Mucosa of rectum (tissue), 2 donors: ENCODE results near the gene DISP3.

Source experiments
- H3K27ac ChIP-seq, 2 donors: one replicate each; pipeline ENCODE4 v1.7.0; 2013; ENCODE audit warnings: inconsistent platforms in 2 of 2, low read depth in 2 of 2, low read length in 2 of 2
- H3K27me3 ChIP-seq, 2 donors: one replicate each; pipeline ENCODE4 v1.7.0; 2013; ENCODE audit warnings: low read length in 2 of 2; ENCODE audit not compliant: control insufficient read depth in 2 of 2, insufficient read depth in 2 of 2
- H3K36me3 ChIP-seq, 2 donors: one replicate each; pipeline ENCODE4 v1.7.0; 2013; ENCODE audit warnings: low read length in 2 of 2; ENCODE audit not compliant: control insufficient read depth in 2 of 2, insufficient read depth in 2 of 2
- H3K4me1 ChIP-seq, 2 donors: one replicate each; pipeline ENCODE4 v1.7.0; 2013; ENCODE audit warnings: low read length in 2 of 2, mild to moderate bottlenecking in 1 of 2; ENCODE audit not compliant: control insufficient read depth in 2 of 2, insufficient read depth in 2 of 2
- H3K4me3 ChIP-seq, 2 donors: one replicate each; pipeline ENCODE4 v1.7.0; 2013; ENCODE audit warnings: low read length in 2 of 2
- H3K9ac ChIP-seq, 2 donors: one replicate each; pipeline ENCODE4 v1.7.0; 2013; ENCODE audit warnings: low read length in 2 of 2, low read depth in 1 of 2, mild to moderate bottlenecking in 1 of 2
- H3K9me3 ChIP-seq, 2 donors: one replicate each; pipeline ENCODE4 v1.7.0; 2013; ENCODE audit warnings: low read length in 2 of 2; ENCODE audit not compliant: control insufficient read depth in 2 of 2
- donor health status: healthy.
- donor health status: Normal muscosa, but diverticular disease.

The DISP3 gene

DNA sequence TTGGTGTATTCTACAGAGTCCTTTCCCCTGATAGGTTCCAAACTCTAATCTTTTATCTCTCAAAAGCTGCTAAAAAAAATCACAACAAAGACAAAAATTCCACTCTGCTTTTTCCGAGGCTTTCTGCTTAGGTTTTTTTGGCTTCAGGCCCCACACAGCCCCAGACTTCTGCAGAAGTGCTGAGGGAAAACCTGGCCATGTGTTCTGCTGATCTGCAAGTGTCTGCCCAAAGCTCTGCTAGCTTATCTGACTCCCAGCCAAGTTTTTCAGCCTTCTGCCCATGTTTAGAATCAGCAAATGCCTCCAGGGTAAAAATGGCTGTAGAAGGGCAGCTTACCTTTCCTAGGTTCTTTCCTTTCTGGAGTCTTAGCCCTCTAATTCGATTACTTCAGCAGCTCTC is 28.4 kb downstream of the DISP3 start:
- Histone ChIP-seq H3K9ac (no peak overlapping the region), H3K36me3 (no peaks in the 10 kb centered on the region), H3K27me3 (no peaks in the 10 kb centered on the region), H3K27ac (no peak overlapping the region), H3K4me1 (no peaks in the 10 kb centered on the region), H3K9me3 (peaks cover 0 to 13% of the 10 kb centered on the region in 2 donors), H3K4me3 (no peak overlapping the region)

DNA sequence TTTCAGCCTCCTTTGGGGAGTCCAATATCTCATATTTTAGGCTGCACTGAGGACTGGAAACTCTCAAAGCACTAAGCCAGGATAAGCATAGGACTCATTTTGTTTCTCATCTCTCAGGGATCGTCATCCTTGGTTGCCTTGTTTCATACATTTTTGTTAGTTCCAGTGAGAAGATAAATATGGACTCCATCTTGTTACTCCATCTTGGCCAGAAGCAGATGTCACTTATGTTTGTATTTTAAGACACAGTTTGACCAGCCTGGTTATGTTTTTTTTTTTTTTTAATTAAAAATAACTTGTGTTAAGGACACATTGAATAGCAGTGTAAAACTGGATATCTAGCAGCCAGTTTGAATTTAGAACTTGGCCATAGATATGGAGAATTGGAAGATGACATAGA is 34.7 kb downstream of the DISP3 start:
- no peak overlapping the region for H3K27ac ChIP-seq
- no peaks in the 10 kb centered on the region for H3K9me3 ChIP-seq
- no peak overlapping the region for H3K9ac ChIP-seq
- H3K4me3 ChIP-seq, result no peak overlapping the region
- no peaks in the 10 kb centered on the region for H3K36me3 ChIP-seq
- peaks cover 0 to 3% of the 10 kb centered on the region in 2 donors for H3K27me3 ChIP-seq
- H3K4me1 ChIP-seq, result no peaks in the 10 kb centered on the region

DNA sequence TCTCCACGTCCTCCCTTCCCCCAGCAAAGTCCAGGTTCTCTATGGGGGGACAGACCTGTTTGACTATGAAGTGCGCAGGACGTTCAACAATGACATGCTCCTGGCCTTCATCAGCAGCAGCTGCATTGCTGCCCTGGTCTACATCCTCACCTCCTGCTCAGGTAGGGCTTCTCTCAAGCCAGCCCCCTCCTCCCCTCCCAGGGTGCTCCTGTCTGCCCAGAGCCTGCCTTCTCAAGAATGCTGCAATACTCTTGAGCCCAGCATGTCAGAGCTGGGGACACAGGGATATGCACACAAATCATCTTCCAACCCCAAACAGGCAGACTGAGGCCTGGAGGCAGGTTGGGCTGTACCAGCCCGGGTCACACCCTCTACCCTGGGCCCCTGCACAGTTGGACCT is 35.4 kb downstream of the DISP3 start:
- Histone ChIP-seq H3K9ac (no peak overlapping the region), H3K9me3 (no peaks in the 10 kb centered on the region), H3K27me3 (peaks cover 0 to 3% of the 10 kb centered on the region in 2 donors), H3K4me1 (no peaks in the 10 kb centered on the region), H3K4me3 (no peak overlapping the region), H3K36me3 (no peaks in the 10 kb centered on the region), H3K27ac (no peak overlapping the region)

DNA sequence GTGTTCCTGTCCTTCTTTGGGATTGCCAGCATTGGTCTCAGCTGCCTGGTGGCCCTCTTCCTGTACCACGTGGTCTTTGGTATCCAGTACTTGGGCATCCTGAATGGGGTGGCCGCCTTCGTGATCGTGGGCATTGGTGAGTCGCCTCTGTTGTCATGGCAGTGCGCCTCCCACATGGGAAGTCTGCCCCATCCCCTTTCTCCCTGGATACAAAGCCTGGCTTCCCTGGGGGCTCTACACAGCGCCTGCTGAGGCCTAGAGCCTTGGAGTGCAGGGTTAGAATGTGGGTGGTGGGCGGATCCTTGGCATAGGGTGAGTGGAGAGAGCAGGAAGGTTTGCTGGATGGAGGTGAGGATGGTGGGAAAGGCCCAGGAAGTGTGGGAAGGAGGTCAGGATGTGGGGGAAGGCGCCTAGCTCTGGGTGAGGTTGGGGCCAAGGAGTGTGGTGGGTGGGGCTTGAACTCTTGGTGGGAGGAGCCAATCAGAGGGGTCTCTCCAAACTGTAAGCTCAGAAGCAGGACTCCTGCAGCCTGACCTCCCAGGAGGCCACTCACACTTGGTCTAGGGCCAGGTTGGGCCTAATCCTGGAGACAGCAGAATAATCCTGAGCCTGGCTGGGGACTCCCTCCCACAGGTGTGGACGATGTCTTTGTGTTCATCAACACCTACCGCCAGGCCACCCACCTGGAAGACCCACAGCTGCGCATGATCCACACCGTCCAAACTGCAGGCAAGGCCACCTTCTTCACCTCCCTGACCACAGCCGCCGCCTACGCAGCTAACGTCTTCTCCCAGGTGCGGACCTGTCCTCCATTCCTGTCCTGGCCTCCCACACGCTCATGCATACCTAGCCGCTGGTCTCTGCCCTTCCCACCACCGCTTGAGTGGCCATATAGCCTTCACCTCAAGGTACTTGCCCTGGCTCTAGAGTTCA is 36.7 kb downstream of the DISP3 start:
- H3K4me1 ChIP-seq, result no peaks in the 10 kb centered on the region
- H3K9ac ChIP-seq, result no peak overlapping the region
- no peaks in the 10 kb centered on the region for H3K9me3 ChIP-seq
- no peaks in the 10 kb centered on the region for H3K36me3 ChIP-seq
- H3K4me3 ChIP-seq, result no peak overlapping the region
- peaks cover 0 to 3% of the 10 kb centered on the region in 2 donors for H3K27me3 ChIP-seq
- H3K27ac ChIP-seq, result no peak overlapping the region

DNA sequence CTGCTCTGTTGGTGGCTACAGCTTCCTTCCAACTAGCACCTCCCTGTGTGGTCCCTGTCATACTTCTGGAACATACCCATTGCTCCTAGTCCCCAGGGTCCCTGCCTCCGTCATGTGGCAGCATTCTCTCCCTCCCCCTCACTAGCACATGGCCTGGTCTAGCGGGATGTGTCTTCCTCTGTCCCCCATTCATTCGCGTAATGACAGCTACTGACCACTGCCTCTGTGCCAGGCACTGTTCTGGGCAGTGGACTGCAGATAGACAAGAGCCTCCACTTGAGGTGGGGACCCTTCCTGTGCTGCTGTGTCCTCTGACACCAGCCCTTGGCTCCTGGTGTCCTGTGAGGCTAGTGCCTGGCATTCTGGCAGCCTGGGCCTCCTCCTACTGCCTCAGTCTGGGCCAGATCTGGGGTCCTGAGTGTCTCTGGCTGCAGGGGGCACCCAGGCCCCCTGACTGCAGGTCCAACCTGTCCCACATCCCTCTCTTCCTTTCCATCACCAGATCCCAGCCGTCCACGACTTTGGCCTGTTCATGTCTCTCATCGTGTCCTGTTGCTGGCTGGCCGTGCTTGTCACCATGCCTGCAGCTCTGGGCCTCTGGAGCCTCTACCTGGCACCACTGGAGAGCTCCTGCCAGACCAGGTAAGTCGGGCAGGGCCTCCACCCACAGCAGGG is 38.1 kb downstream of the DISP3 start:
- no peaks in the 10 kb centered on the region for H3K4me1 ChIP-seq
- no peaks in the 10 kb centered on the region for H3K9me3 ChIP-seq
- H3K4me3 ChIP-seq, result no peak overlapping the region
- H3K36me3 ChIP-seq, result no peaks in the 10 kb centered on the region
- peaks cover 0 to 3% of the 10 kb centered on the region in 2 donors for H3K27me3 ChIP-seq
- H3K9ac ChIP-seq, result no peak overlapping the region
- no peak overlapping the region for H3K27ac ChIP-seq

DNA sequence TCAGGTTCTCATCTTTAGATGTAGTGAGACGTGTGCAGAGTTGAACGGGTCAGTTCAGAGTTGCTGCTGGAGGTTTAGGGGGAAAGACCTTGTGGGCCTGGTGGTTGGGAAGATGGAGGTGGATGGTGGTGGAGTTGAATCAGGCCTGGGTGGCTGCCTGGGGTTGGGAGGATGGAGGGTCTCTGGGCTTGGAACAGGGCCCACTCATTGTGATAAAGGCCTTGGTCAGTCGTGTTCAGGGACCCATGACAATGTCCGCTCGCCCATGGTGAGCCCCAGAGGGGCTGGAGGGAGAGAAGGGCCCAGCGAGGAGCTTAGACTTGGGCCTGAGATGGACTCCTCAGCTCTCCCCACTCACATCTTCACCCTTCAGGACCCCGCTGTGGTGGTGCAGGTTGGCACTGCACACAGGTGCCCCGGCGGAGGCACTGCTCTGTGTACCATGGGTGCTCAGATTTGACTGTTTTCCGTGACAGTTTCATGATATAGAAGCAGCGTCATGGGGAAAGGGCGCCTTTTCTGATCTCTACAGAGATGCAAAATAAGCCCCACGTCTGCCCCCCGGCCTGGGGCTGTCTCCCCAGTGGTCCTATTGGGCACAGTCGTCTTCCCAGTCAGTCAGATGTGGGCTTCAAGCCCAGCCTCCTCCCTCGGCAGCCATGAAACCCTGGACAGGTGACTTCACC is 39.2 kb downstream of the DISP3 start:
- no peak overlapping the region for H3K27ac ChIP-seq
- no peak overlapping the region for H3K4me3 ChIP-seq
- H3K36me3 ChIP-seq, result no peaks in the 10 kb centered on the region
- no peaks in the 10 kb centered on the region for H3K4me1 ChIP-seq
- H3K9ac ChIP-seq, result no peak overlapping the region
- H3K9me3 ChIP-seq, result no peaks in the 10 kb centered on the region
- H3K27me3 ChIP-seq, result peaks cover 0 to 3% of the 10 kb centered on the region in 2 donors

DNA sequence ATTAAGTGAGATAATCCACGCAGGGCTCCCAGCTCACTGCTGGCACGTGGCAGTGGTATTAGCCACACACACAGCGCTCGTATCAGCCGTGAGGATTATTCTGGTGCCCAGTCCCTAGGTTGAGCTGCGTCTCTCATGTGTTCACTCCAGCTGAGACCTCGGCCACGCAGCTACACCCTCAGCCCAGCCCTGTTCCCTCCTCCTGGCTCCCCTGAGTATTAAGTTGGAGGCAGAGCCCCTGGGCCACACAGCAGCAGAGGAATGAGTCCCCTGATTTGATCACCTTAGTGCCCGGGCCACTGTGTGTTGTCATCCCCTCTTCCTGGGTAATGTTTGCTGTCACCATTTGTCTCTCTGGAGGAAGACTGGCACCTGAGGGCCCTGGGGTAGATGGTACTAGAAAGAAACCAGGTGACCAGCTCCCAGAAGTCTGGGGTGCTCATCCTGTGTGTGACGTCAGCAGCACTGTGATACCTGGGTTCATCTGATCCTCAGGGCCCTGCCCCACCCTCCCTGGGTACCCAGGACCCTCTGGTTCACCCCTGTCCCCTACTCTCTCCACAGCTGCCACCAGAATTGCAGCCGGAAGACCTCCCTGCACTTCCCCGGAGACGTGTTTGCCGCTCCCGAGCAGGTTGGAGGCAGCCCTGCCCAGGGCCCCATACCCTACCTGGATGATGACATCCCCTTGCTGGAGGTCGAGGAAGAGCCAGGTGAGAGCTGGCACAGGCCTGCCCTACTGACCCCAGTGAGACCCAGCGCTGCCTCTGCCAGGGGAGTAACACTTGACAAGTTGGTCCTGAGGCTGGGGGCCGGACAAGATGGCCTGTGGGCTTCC is 40.1 kb downstream of the DISP3 start:
- Histone ChIP-seq H3K36me3 (no peaks in the 10 kb centered on the region), H3K4me3 (no peak overlapping the region), H3K9me3 (no peaks in the 10 kb centered on the region), H3K9ac (no peak overlapping the region), H3K4me1 (no peaks in the 10 kb centered on the region), H3K27ac (no peak overlapping the region), H3K27me3 (peaks cover 0 to 3% of the 10 kb centered on the region in 2 donors)

DNA sequence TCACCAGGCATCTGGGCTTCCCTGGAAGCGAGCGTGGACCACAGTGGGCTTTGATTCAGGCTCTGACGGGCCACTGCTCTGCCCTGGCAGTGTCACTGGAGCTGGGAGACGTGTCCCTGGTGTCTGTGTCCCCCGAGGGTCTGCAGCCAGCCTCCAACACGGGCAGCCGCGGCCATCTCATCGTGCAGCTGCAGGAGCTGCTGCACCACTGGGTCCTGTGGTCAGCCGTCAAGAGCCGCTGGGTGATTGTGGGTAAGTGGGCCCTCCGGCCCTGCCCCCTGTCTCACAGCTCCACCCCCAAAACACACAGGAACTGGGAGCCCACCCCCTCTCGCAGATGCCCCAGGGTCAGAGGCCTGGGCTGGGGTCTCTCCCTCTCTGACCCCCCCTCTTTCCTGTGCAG is 40.7 kb downstream of the DISP3 start:
- no peak overlapping the region for H3K4me3 ChIP-seq
- H3K27me3 ChIP-seq, result peaks cover 0 to 3% of the 10 kb centered on the region in 2 donors
- no peak overlapping the region for H3K9ac ChIP-seq
- H3K36me3 ChIP-seq, result no peaks in the 10 kb centered on the region
- no peak overlapping the region for H3K27ac ChIP-seq
- H3K4me1 ChIP-seq, result no peaks in the 10 kb centered on the region
- H3K9me3 ChIP-seq, result no peaks in the 10 kb centered on the region

DNA sequence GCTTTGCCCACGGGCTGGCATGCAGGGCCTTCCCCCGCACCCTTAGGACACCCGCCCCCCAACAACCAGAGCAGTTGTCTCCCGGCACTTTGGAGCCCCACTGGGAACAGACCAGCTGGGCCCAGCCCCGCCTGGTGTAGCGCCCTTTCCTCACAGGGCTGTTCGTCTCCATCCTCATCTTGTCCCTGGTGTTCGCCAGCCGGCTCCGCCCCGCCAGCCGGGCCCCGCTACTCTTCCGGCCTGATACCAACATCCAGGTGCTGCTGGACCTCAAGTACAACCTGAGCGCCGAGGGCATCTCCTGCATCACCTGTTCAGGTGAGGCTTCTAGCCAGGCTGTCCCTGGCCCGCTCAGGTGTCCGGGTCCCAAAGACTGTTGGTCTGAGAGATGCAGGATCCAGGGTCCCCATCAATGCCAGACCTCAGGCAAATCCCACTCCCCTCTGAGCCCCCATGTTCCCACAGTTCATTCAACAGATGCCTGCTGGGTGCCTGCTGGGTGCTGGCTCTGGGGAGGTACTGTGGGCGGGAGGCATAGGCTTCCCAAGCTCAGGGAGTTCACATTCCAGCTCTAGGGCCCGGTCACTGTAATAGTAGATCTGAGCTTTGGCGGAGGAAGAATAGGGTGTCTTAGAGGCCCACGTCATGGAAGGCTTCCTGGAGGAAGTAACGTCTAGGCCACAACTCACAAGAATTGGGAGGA is 41.7 kb downstream of the DISP3 start:
- H3K27ac ChIP-seq, result no peak overlapping the region
- H3K4me1 ChIP-seq, result no peaks in the 10 kb centered on the region
- H3K4me3 ChIP-seq, result no peak overlapping the region
- no peaks in the 10 kb centered on the region for H3K9me3 ChIP-seq
- no peaks in the 10 kb centered on the region for H3K36me3 ChIP-seq
- peaks cover 0 to 3% of the 10 kb centered on the region in 2 donors for H3K27me3 ChIP-seq
- no peak overlapping the region for H3K9ac ChIP-seq
